Measurements from ENCODE around the gene TRABD2B.

The TRABD2B gene

GRCh38 chr1:47870480-47870879 is 126.7 kb downstream of the TRABD2B start:
- Histone ChIP-seq H3K4me3 (ENCODE audit: insufficient read depth, low read length, poor library complexity, severe bottlenecking) (no peak overlapping the region), H4K20me1 (ENCODE audit: low read depth, low read length) (no peaks in the 10 kb centered on the region), H3K4me2 (ENCODE audit: low read depth, low read length, poor library complexity, severe bottlenecking) (no peak overlapping the region), H3K9me3 (ENCODE audit: insufficient read depth, low read length) (no peaks in the 10 kb centered on the region), H3K27me3 (ENCODE audit: low read length) (no peaks in the 10 kb centered on the region), H3K9me2 (replicated peaks; ENCODE audit: insufficient read depth, low read length) (no peaks in the 10 kb centered on the region), H3K79me2 (ENCODE audit: insufficient read depth, low read length) (no peaks in the 10 kb centered on the region), H3K27ac (ENCODE audit: low read depth, low read length) (no peak overlapping the region), H2AFZ (ENCODE audit: low read depth, low read length, severe bottlenecking) (no peak overlapping the region), H3K36me3 (ENCODE audit: low read length) (no peaks in the 10 kb centered on the region), H3F3A (ENCODE audit: insufficient read depth) (no peaks in the 10 kb centered on the region), H3K9ac (ENCODE audit: low read length) (no peak overlapping the region)
- no peak for TF ChIP-seq EZH2phosphoT487 (conservative IDR thresholded peaks at IDR 0.05; ENCODE audit: low read length)
- TF ChIP-seq, protein P1, sequence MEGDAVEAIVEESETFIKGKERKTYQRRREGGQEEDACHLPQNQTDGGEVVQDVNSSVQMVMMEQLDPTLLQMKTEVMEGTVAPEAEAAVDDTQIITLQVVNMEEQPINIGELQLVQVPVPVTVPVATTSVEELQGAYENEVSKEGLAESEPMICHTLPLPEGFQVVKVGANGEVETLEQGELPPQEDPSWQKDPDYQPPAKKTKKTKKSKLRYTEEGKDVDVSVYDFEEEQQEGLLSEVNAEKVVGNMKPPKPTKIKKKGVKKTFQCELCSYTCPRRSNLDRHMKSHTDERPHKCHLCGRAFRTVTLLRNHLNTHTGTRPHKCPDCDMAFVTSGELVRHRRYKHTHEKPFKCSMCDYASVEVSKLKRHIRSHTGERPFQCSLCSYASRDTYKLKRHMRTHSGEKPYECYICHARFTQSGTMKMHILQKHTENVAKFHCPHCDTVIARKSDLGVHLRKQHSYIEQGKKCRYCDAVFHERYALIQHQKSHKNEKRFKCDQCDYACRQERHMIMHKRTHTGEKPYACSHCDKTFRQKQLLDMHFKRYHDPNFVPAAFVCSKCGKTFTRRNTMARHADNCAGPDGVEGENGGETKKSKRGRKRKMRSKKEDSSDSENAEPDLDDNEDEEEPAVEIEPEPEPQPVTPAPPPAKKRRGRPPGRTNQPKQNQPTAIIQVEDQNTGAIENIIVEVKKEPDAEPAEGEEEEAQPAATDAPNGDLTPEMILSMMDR (IDR thresholded peaks at IDR 0.05; ENCODE audit: insufficient read depth, low read length, poor library complexity, severe bottlenecking): no peak

DNA sequence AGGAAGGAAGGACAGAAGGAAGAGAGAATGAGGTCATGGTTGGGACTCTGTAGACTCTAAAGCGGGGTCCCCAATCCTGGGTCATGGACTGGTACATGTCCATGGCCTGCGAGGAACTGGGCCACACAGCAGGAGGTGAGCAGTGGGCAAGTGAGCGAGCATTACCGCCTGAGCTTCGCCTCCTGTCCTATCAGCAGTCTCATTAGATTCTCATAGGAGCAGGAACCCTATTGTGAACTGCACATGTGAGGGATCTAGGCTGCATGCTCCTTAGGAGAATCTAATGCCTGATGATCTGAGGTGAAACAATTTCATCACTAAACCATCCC is 128.9 kb downstream of the TRABD2B start:
- H3K4me3 ChIP-seq (ENCODE audit: insufficient read depth, low read length, poor library complexity, severe bottlenecking): no peak overlapping the region
- H3F3A ChIP-seq (ENCODE audit: insufficient read depth): no peaks in the 10 kb centered on the region
- H3K9ac ChIP-seq (ENCODE audit: low read length): no peak overlapping the region
- no peaks in the 10 kb centered on the region for H3K27me3 ChIP-seq (ENCODE audit: low read length)
- no peaks in the 10 kb centered on the region for H3K79me2 ChIP-seq (ENCODE audit: insufficient read depth, low read length)
- H3K9me2 ChIP-seq (replicated peaks; ENCODE audit: insufficient read depth, low read length): no peaks in the 10 kb centered on the region
- no peak overlapping the region for H3K4me2 ChIP-seq (ENCODE audit: low read depth, low read length, poor library complexity, severe bottlenecking)
- no peak overlapping the region for H2AFZ ChIP-seq (ENCODE audit: low read depth, low read length, severe bottlenecking)
- no peaks in the 10 kb centered on the region for H3K36me3 ChIP-seq (ENCODE audit: low read length)
- TF ChIP-seq EZH2phosphoT487 (conservative IDR thresholded peaks at IDR 0.05; ENCODE audit: low read length): no peak
- TF ChIP-seq, protein P1 (IDR thresholded peaks at IDR 0.05; ENCODE audit: insufficient read depth, low read length, poor library complexity, severe bottlenecking): no peak
- H3K27ac ChIP-seq (ENCODE audit: low read depth, low read length): no peak overlapping the region
- no peaks in the 10 kb centered on the region for H3K9me3 ChIP-seq (ENCODE audit: insufficient read depth, low read length)
- no peaks in the 10 kb centered on the region for H4K20me1 ChIP-seq (ENCODE audit: low read depth, low read length)

- H3K27ac ChIP-seq (ENCODE audit: low read depth, low read length): no peak overlapping the region
- no peak for TF ChIP-seq EZH2phosphoT487 (conservative IDR thresholded peaks at IDR 0.05; ENCODE audit: low read length)
- TF ChIP-seq, protein P1 (IDR thresholded peaks at IDR 0.05; ENCODE audit: insufficient read depth, low read length, poor library complexity, severe bottlenecking): no peak
- H3K27me3 ChIP-seq (ENCODE audit: low read length): no peaks in the 10 kb centered on the region
- H3K4me3 ChIP-seq (ENCODE audit: insufficient read depth, low read length, poor library complexity, severe bottlenecking): no peak overlapping the region
- H3F3A ChIP-seq (ENCODE audit: insufficient read depth): no peaks in the 10 kb centered on the region
- no peaks in the 10 kb centered on the region for H3K36me3 ChIP-seq (ENCODE audit: low read length)
- H2AFZ ChIP-seq (ENCODE audit: low read depth, low read length, severe bottlenecking): no peak overlapping the region
- H3K4me2 ChIP-seq (ENCODE audit: low read depth, low read length, poor library complexity, severe bottlenecking): no peak overlapping the region
- H4K20me1 ChIP-seq (ENCODE audit: low read depth, low read length): no peaks in the 10 kb centered on the region
- H3K9ac ChIP-seq (ENCODE audit: low read length): no peak overlapping the region
- H3K9me3 ChIP-seq (ENCODE audit: insufficient read depth, low read length): no peaks in the 10 kb centered on the region
- no peaks in the 10 kb centered on the region for H3K9me2 ChIP-seq (replicated peaks; ENCODE audit: insufficient read depth, low read length)
- H3K79me2 ChIP-seq (ENCODE audit: insufficient read depth, low read length): no peaks in the 10 kb centered on the region
Measured at GRCh38 chr1:47867438-47868347, 129.5 kb downstream of the TRABD2B start.
